Measurements from ENCODE around the gene METTL24. TPM values are rescaled to one million over a fixed set of nuclear protein-coding genes. Genes with fewer than 3 reads are reported as not detected.

Gene METTL24
- total and polyA plus RNA-seq, 2 of the 13 experiments (the other 11 are each of a cell fraction or from before 2014, with no cell fraction given) = not detected

GRCh38 chr6:110385458-110385863 lies 27.3 kb upstream of the METTL24 start:
- FAIRE-seq = peak; percentile 36
- intact Hi-C loops (cut with micrococcal nuclease; ENCODE audit: unreplicated experiment) = loop anchor here (5.0 kb wide), 1 partner anchor 333 kb away; no protein-coding TSS in a partner anchor
- no TSS peak for BruUV-seq (replicated peaks)
- no peak for TF ChIP-seq MYNN (CRISPR knock-in tag; IDR thresholded peaks at IDR 0.05; ENCODE audit: low read depth)
- TF ChIP-seq MATR3 (CRISPR knock-in tag; IDR thresholded peaks at IDR 0.05) = no peak
- TF ChIP-seq ISL2 (CRISPR knock-in tag; IDR thresholded peaks at IDR 0.05) = peak; percentile 23; the same call in 1 of the 2 replicates
- TF ChIP-seq ZFP82 (CRISPR knock-in tag; IDR thresholded peaks at IDR 0.05; ENCODE audit: borderline replicate concordance) = no peak
- TF ChIP-seq IKZF4 (CRISPR knock-in tag; IDR thresholded peaks at IDR 0.05; ENCODE audit: borderline replicate concordance, low read depth, not compliant biosample characterization) = no peak
- TF ChIP-seq ZNF780A (CRISPR knock-in tag; IDR thresholded peaks at IDR 0.05) = no peak
- no peak for TF ChIP-seq SNAPC4 (CRISPR knock-in tag; IDR thresholded peaks at IDR 0.05)
- peak; percentile 99 for TF ChIP-seq ZBTB40 (IDR thresholded peaks at IDR 0.05)
- TF ChIP-seq ZBTB40 (CRISPR knock-in tag; IDR thresholded peaks at IDR 0.05) = peak; percentile 100

More at GRCh38 chr6:110385458-110385863, 27.3 kb upstream of the METTL24 start:
- 0% methylated on average over 1 of the region's 1 CpG for WGBS (ENCODE audit: low lambda C conversion rate)
- H3K4me1 ChIP-seq (ENCODE audit: insufficient read depth, low read length) = peaks cover 48% of the 10 kb centered on the region
- DNase-seq (ENCODE audit: low spot score) (peak; percentile 88), ATAC-seq (peak; percentile 92)
- H2AFZ ChIP-seq (ENCODE audit: low read length) = no peak overlapping the region
- H3K27ac ChIP-seq (ENCODE audit: extremely low read length, insufficient read depth, low read length) = no peak overlapping the region
- H3K36me3 ChIP-seq (replicated peaks in 1 of 2; ENCODE audit: control insufficient read depth in 1 of 2, insufficient read depth in 2 of 2, low read length in 2 of 2) = no peaks in the 10 kb centered on the region
- no peaks in the 10 kb centered on the region for H4K20me1 ChIP-seq (ENCODE audit: insufficient read depth, low read length)
- no peaks in the 10 kb centered on the region for H3K79me2 ChIP-seq (ENCODE audit: insufficient read depth, low read length)
- no peaks in the 10 kb centered on the region for H3K27me3 ChIP-seq (ENCODE audit: control insufficient read depth in 1 of 2, insufficient read depth in 2 of 2, low read length in 2 of 2)
- POLR2A ChIA-PET = interaction anchor here (0.8 kb wide), 1 partner anchor 205 kb away, joined by 3 read pairs; the partner anchor contains the start of gene CDC40
- in situ Hi-C loops (cut with HindIII; ENCODE audit: extremely low pct_ligation_motif_present, low pct_unique_long_range_greater_than_20kb) = loop anchor here (25.0 kb wide), 1 partner anchor 848 kb away; no protein-coding TSS in a partner anchor
- CTCF ChIA-PET (ENCODE audit: low intra/inter-chr PET ratio, low total read pairs) = no interaction called here
- H3K4me2 ChIP-seq (ENCODE audit: low read depth, low read length) = 0 out of 2 replicates have a peak overlapping the region, but pooled peaks have one; percentile 23
- no peaks in the 10 kb centered on the region for H3K9me3 ChIP-seq (ENCODE audit: low read length)
- H3K4me3 ChIP-seq (replicated peaks in 1 of 3; ENCODE audit: insufficient read depth in 1 of 3, low read depth in 2 of 3, low read length in 3 of 3) = no peak overlapping the region
- no peak overlapping the region for H3K9ac ChIP-seq (ENCODE audit: insufficient read depth, low read depth, low read length)

Data from HepG2 (cell line).